Glutamatergic neuron (in vitro differentiated cells): Measurements from ENCODE around the gene TTLL9. TPM values are rescaled to one million over a fixed set of nuclear protein-coding genes. Genes with fewer than 3 reads are reported as not detected.
"Not testable (repeated sequence)": the region's sequence is repeated elsewhere in the genome, so short reads cannot be mapped to it uniquely, and the experiment has no call there.

Experiments used
- DNase-seq: peaks from one replicate; pipeline ENCODE4 v3.0.0; 2022
- H3K27ac Mint-ChIP-seq: one replicate; pipeline ENCODE4 v1.8.0; 2020; ENCODE audit warnings: mild to moderate bottlenecking, mixed read lengths, inconsistent platforms; ENCODE audit not compliant: unreplicated experiment
- H3K27me3 Mint-ChIP-seq: one replicate; pipeline ENCODE4 v1.8.0; 2020; ENCODE audit warnings: mild to moderate bottlenecking, moderate library complexity, mixed read lengths, inconsistent platforms; ENCODE audit not compliant: unreplicated experiment
- H3K36me3 Mint-ChIP-seq: one replicate; pipeline ENCODE4 v1.8.0; 2020; ENCODE audit warnings: mild to moderate bottlenecking, mixed read lengths, inconsistent platforms; ENCODE audit not compliant: unreplicated experiment
- H3K4me1 Mint-ChIP-seq: one replicate; pipeline ENCODE4 v1.8.0; 2020; ENCODE audit warnings: mild to moderate bottlenecking, low read depth, mixed read lengths, inconsistent platforms; ENCODE audit not compliant: unreplicated experiment
- H3K4me3 Mint-ChIP-seq: one replicate; pipeline ENCODE4 v1.8.0; 2020; ENCODE audit warnings: mild to moderate bottlenecking, mixed read lengths, inconsistent platforms; ENCODE audit not compliant: unreplicated experiment
- H3K9me3 Mint-ChIP-seq: one replicate; pipeline ENCODE4 v1.8.0; 2020; ENCODE audit warnings: mild to moderate bottlenecking, moderate library complexity, mixed read lengths, inconsistent platforms; ENCODE audit not compliant: unreplicated experiment
- CTCF ChIP-seq: fragments of 200-600 bp; sonication (generic); IDR thresholded peaks from one replicate; pipeline ENCODE4 v1.5.0; 2021; ENCODE audit not compliant: partially characterized antibody, unreplicated experiment
- total RNA-seq: library from RNA; stranded (reverse); fragmentation: NEBNext Ultra II Directional; extraction: Animal tissue kit (Norgen Biotek cat#: 25700); gene quantifications from one replicate; pipeline ENCODE4 v1.2.1, GENCODE V29; 2021; ENCODE audit not compliant: unreplicated experiment

The TTLL9 gene
- total RNA-seq, 1 donor from 2014 or later: 1.5 TPM

- H3K27me3 Mint-ChIP-seq: peaks cover 7% of the 10 kb centered on the region
- no peak for TF ChIP-seq CTCF
- no peak overlapping the region for H3K4me3 Mint-ChIP-seq
- no peak for DNase-seq
- H3K27ac Mint-ChIP-seq: no peak overlapping the region
- H3K9me3 Mint-ChIP-seq: peaks cover 5% of the 10 kb centered on the region
- H3K4me1 Mint-ChIP-seq: peaks cover 4% of the 10 kb centered on the region
- no peaks in the 10 kb centered on the region for H3K36me3 Mint-ChIP-seq
These were observed 49.1 kb downstream of the TTLL9 start for GRCh38 chr20:31919410-31920155.

GRCh38 chr20:31920275-31920855 is 49.9 kb downstream of the TTLL9 start:
- peaks cover 7% of the 10 kb centered on the region for H3K27me3 Mint-ChIP-seq
- no peak overlapping the region for H3K27ac Mint-ChIP-seq
- H3K9me3 Mint-ChIP-seq: peaks cover 5% of the 10 kb centered on the region
- H3K4me3 Mint-ChIP-seq: no peak overlapping the region
- H3K4me1 Mint-ChIP-seq: peaks cover 4% of the 10 kb centered on the region
- no peaks in the 10 kb centered on the region for H3K36me3 Mint-ChIP-seq
- no peak for TF ChIP-seq CTCF
- no peak for DNase-seq

- not testable (repeated sequence) for DNase-seq, H3K4me3 Mint-ChIP-seq, H3K27me3 Mint-ChIP-seq, H3K4me1 Mint-ChIP-seq, H3K9me3 Mint-ChIP-seq, H3K27ac Mint-ChIP-seq, H3K36me3 Mint-ChIP-seq
These were observed 51.0 kb downstream of the TTLL9 start for GRCh38 chr20:31921480-31921879.

GRCh38 chr20:31922181-31922580 is 51.7 kb downstream of the TTLL9 start:
- DNase-seq: no peak
- TF ChIP-seq CTCF: no peak
- Mint-ChIP-seq H3K27ac (no peak overlapping the region), H3K9me3 (peaks cover 6% of the 10 kb centered on the region), H3K36me3 (no peaks in the 10 kb centered on the region), H3K27me3 (peaks cover 7% of the 10 kb centered on the region), H3K4me3 (no peak overlapping the region), H3K4me1 (peaks cover 4% of the 10 kb centered on the region)

GRCh38 chr20:31922588-31922987 is 52.2 kb downstream of the TTLL9 start:
- Mint-ChIP-seq H3K4me3 (no peak overlapping the region), H3K4me1 (peaks cover 6% of the 10 kb centered on the region), H3K27ac (no peak overlapping the region), H3K27me3 (peaks cover 7% of the 10 kb centered on the region), H3K36me3 (no peaks in the 10 kb centered on the region), H3K9me3 (peaks cover 6% of the 10 kb centered on the region)
- DNase-seq: no peak
- TF ChIP-seq CTCF: no peak
